OCI-LY1 (cell line): ENCODE data around the gene PRKG1.

Source experiments
- H2AFZ ChIP-seq: fragments of 200-600 bp; sonication (generic), shearing (Covaris generic); 2 replicates; pipeline ENCODE4 v1.6.0; 2014; ENCODE audit warnings: antibody characterized with exemption, mild to moderate bottlenecking, low read length
- H3F3A ChIP-seq: fragments of 200-600 bp; sonication (generic), shearing (Covaris generic); 2 replicates; pipeline ENCODE4 v1.6.0; 2014; ENCODE audit warnings: mild to moderate bottlenecking, antibody characterized with exemption, low read length, moderate library complexity; ENCODE audit not compliant: insufficient read depth
- H3K27ac ChIP-seq: fragments of 200-600 bp; sonication (generic); 2 replicates; pipeline ENCODE4 v1.5.1; 2014; ENCODE audit warnings: low read length, mixed run types, mild to moderate bottlenecking, low read depth; ENCODE audit not compliant: poor library complexity, severe bottlenecking
- H3K27me3 ChIP-seq: fragments of 200-600 bp; sonication (generic); 2 replicates; pipeline ENCODE4 v1.6.0; 2014; ENCODE audit warnings: antibody characterized with exemption, mild to moderate bottlenecking, low read length, moderate library complexity; ENCODE audit not compliant: insufficient read depth
- H3K36me3 ChIP-seq: fragments of 200-600 bp; sonication (generic); 2 replicates; pipeline ENCODE4 v1.6.1; 2014; ENCODE audit warnings: mild to moderate bottlenecking, antibody characterized with exemption, low read length, moderate library complexity, mixed read lengths; ENCODE audit not compliant: insufficient read depth
- H3K4me1 ChIP-seq: fragments of 200-600 bp; sonication (generic); 2 replicates; pipeline ENCODE4 v1.5.1; 2014; ENCODE audit warnings: mild to moderate bottlenecking, low read length, moderate library complexity; ENCODE audit not compliant: insufficient read depth, severe bottlenecking
- H3K4me2 ChIP-seq: fragments of 200-600 bp; sonication (generic), shearing (Covaris generic); 2 replicates; pipeline ENCODE4 v1.6.1; 2014; ENCODE audit warnings: low read length
- H3K4me3 ChIP-seq: fragments of 200-600 bp; sonication (generic); 2 replicates; pipeline ENCODE4 v1.5.1; 2014; ENCODE audit warnings: low read length, low read depth, mild to moderate bottlenecking, mixed read lengths; ENCODE audit not compliant: poor library complexity, severe bottlenecking
- H3K79me2 ChIP-seq: fragments of 200-600 bp; shearing (Covaris generic); 2 replicates; pipeline ENCODE4 v1.6.1; 2016; ENCODE audit warnings: mixed run types, low read length, mixed read lengths; ENCODE audit not compliant: insufficient read depth
- H3K9ac ChIP-seq: fragments of 200-600 bp; sonication (generic), shearing (Covaris generic); 2 replicates; pipeline ENCODE4 v1.6.1; 2014; ENCODE audit warnings: mild to moderate bottlenecking, low read length, mixed read lengths
- H3K9me2 ChIP-seq: fragments of 200-600 bp; sonication (generic), shearing (Covaris generic); 2 replicates; pipeline ENCODE4 v1.6.1; 2014; ENCODE audit warnings: low read depth, mild to moderate bottlenecking, low read length, mixed read lengths
- H3K9me3 ChIP-seq: fragments of 200-600 bp; shearing (Covaris generic); 2 replicates; pipeline ENCODE4 v1.6.1; 2014; ENCODE audit warnings: low read length, mixed read lengths
- H4K20me1 ChIP-seq: fragments of 200-600 bp; sonication (generic), shearing (Covaris generic); 2 replicates; pipeline ENCODE4 v1.6.0; 2016; ENCODE audit warnings: mild to moderate bottlenecking, low read length; ENCODE audit not compliant: insufficient read depth
- CTCF ChIP-seq: fragments of 200-600 bp; sonication (generic), shearing (Covaris generic); IDR thresholded peaks from 2 replicates; pipeline ENCODE4 v1.5.1; 2017; ENCODE audit warnings: mild to moderate bottlenecking, antibody characterized with exemption, low read length, moderate library complexity, mixed read lengths
- EZH2 ChIP-seq: fragments of 200-600 bp; sonication (generic), shearing (Covaris generic); IDR thresholded peaks from 2 replicates; pipeline ENCODE4 v1.8.0; 2017; ENCODE audit warnings: borderline replicate concordance, mixed run types, mild to moderate bottlenecking, antibody characterized with exemption, low read length, moderate library complexity, mixed read lengths

PRKG1 gene

GRCh38 chr10:51422311-51423120 is 348.2 kb downstream of the PRKG1 start:
- H4K20me1 ChIP-seq, result no peaks in the 10 kb centered on the region
- H3K27me3 ChIP-seq, result no peaks in the 10 kb centered on the region
- H3K27ac ChIP-seq, result no peak overlapping the region
- TF ChIP-seq EZH2, result no peak
- TF ChIP-seq CTCF, result peak; percentile 77
- H3K4me2 ChIP-seq, result no peak overlapping the region
- H3K79me2 ChIP-seq, result no peaks in the 10 kb centered on the region
- no peak overlapping the region for H3K4me3 ChIP-seq
- H3K4me1 ChIP-seq, result no peaks in the 10 kb centered on the region
- H3K9me2 ChIP-seq, result no peaks in the 10 kb centered on the region
- H3K9me3 ChIP-seq, result no peaks in the 10 kb centered on the region
- H3K36me3 ChIP-seq, result no peaks in the 10 kb centered on the region
- no peak overlapping the region for H2AFZ ChIP-seq
- H3F3A ChIP-seq, result no peaks in the 10 kb centered on the region
- no peak overlapping the region for H3K9ac ChIP-seq

- Histone ChIP-seq H3K4me2 (no peak overlapping the region), H2AFZ (no peak overlapping the region), H3K4me1 (no peaks in the 10 kb centered on the region), H3K36me3 (no peaks in the 10 kb centered on the region), H3K27ac (no peak overlapping the region), H3K79me2 (no peaks in the 10 kb centered on the region), H4K20me1 (no peaks in the 10 kb centered on the region), H3F3A (no peaks in the 10 kb centered on the region), H3K4me3 (no peak overlapping the region), H3K9me3 (no peaks in the 10 kb centered on the region), H3K9me2 (no peaks in the 10 kb centered on the region), H3K9ac (no peak overlapping the region), H3K27me3 (no peaks in the 10 kb centered on the region)
- TF ChIP-seq EZH2, result no peak
- TF ChIP-seq CTCF, result no peak
These were observed 348.8 kb downstream of the PRKG1 start for GRCh38 chr10:51423121-51423452.

- TF ChIP-seq EZH2, result no peak
- no peak for TF ChIP-seq CTCF
- Histone ChIP-seq H4K20me1 (no peaks in the 10 kb centered on the region), H3K36me3 (no peaks in the 10 kb centered on the region)
These were observed 351.1 kb downstream of the PRKG1 start for GRCh38 chr10:51425431-51425830.

More at GRCh38 chr10:51425431-51425830, 351.1 kb downstream of the PRKG1 start:
- no peaks in the 10 kb centered on the region for H3K27me3 ChIP-seq
- no peaks in the 10 kb centered on the region for H3K9me3 ChIP-seq
- H3K9me2 ChIP-seq, result no peaks in the 10 kb centered on the region
- no peak overlapping the region for H3K9ac ChIP-seq
- H3K79me2 ChIP-seq, result no peaks in the 10 kb centered on the region
- no peaks in the 10 kb centered on the region for H3K4me1 ChIP-seq
- H3K4me3 ChIP-seq, result no peak overlapping the region
- H3K4me2 ChIP-seq, result no peak overlapping the region
- H2AFZ ChIP-seq, result no peak overlapping the region
- H3K27ac ChIP-seq, result no peak overlapping the region
- no peaks in the 10 kb centered on the region for H3F3A ChIP-seq
